Breast epithelium (tissue), 3 donors: ENCODE data around the gene CERT1.

Source experiments
- CTCF ChIP-seq, 3 donors: fragments of 450-650 bp; IDR thresholded peaks; one replicate each; pipeline ENCODE4 v1.5.1; 2016 to 2017; ENCODE audit warnings: antibody characterized with exemption in 3 of 3, mild to moderate bottlenecking in 3 of 3, moderate library complexity in 3 of 3
- POLR2A ChIP-seq: fragments of 450-650 bp; IDR thresholded peaks from one replicate; pipeline ENCODE4 v1.6.1; 2016; ENCODE audit warnings: antibody characterized with exemption, mild to moderate bottlenecking, moderate library complexity

- peak; percentile 68 for TF ChIP-seq POLR2A
- TF ChIP-seq CTCF (IDR thresholded peaks at IDR 0.05) = no peak
These were observed at the start of gene CERT1, which contains the start of gene POLK for GRCh38 chr5:75511435-75512382.
